HG02840 (cell line): ENCODE results near the gene KCNQ5.

ENCODE experiments used
- ATAC-seq: cut with Tn5 transposase; IDR thresholded peaks from one replicate; pipeline ENCODE4 v1.9.1; 2021; ENCODE audit warnings: mild to moderate bottlenecking, moderate library complexity, moderate number of reproducible peaks; ENCODE audit not compliant: unreplicated experiment, low FRiP score

KCNQ5 gene

GRCh38 chr6:72787391-72788031 is 165.6 kb downstream of the KCNQ5 start:
- no peak for ATAC-seq

GRCh38 chr6:72788188-72788587 is 166.3 kb downstream of the KCNQ5 start:
- ATAC-seq = no peak

GRCh38 chr6:72789145-72789544 is 167.3 kb downstream of the KCNQ5 start:
- ATAC-seq = no peak

- no peak for ATAC-seq
Observed at GRCh38 chr6:72792692-72793091, 170.8 kb downstream of the KCNQ5 start.

GRCh38 chr6:72793641-72794395 is 172.0 kb downstream of the KCNQ5 start:
- ATAC-seq = no peak

GRCh38 chr6:72798196-72798595 is 176.3 kb downstream of the KCNQ5 start:
- no peak for ATAC-seq

- no peak for ATAC-seq
Observed at GRCh38 chr6:72809746-72810379, 188.0 kb downstream of the KCNQ5 start.

- ATAC-seq = no peak
Observed at GRCh38 chr6:72810571-72811280, 188.9 kb downstream of the KCNQ5 start.

- ATAC-seq = no peak
Observed at GRCh38 chr6:72811971-72812421, 190.1 kb downstream of the KCNQ5 start.

- no peak for ATAC-seq
Observed at GRCh38 chr6:72813807-72814596, 192.1 kb downstream of the KCNQ5 start.

- no peak for ATAC-seq
Observed at GRCh38 chr6:72816022-72816421, 194.2 kb downstream of the KCNQ5 start.

GRCh38 chr6:72817208-72817607 is 195.3 kb downstream of the KCNQ5 start:
- no peak for ATAC-seq

- no peak for ATAC-seq
Observed at GRCh38 chr6:72819609-72820008, 197.7 kb downstream of the KCNQ5 start.

GRCh38 chr6:72820153-72820552 is 198.3 kb downstream of the KCNQ5 start:
- no peak for ATAC-seq

- no peak for ATAC-seq
Observed at GRCh38 chr6:72820906-72821305, 199.0 kb downstream of the KCNQ5 start.

- ATAC-seq = no peak
Observed at GRCh38 chr6:72822023-72822422, 200.2 kb downstream of the KCNQ5 start.

GRCh38 chr6:72822691-72823090 is 200.8 kb downstream of the KCNQ5 start:
- ATAC-seq = no peak

- no peak for ATAC-seq
Observed at GRCh38 chr6:72824833-72825232, 203.0 kb downstream of the KCNQ5 start.

GRCh38 chr6:72825315-72825911 is 203.5 kb downstream of the KCNQ5 start:
- no peak for ATAC-seq

- no peak for ATAC-seq
Observed at GRCh38 chr6:72826037-72826436, 204.2 kb downstream of the KCNQ5 start.
